ENCODE data around the gene LRCOL1.

LRCOL1 gene

GRCh38 chr12:132658149-132658894 is 47.9 kb upstream of the LRCOL1 start (continued):
- TF ChIP-seq ZNF701 (tag by site-specific recombination; IDR thresholded peaks at IDR 0.05) = no peak
- TF ChIP-seq ZNF549 (tag by site-specific recombination; IDR thresholded peaks at IDR 0.05) = no peak

- peaks cover 70 to 98% of the 10 kb centered on the region in 2 experiments for H3K36me3 ChIP-seq (ENCODE audit: control insufficient read depth in 2 of 2, insufficient read depth in 1 of 2, low read length in 2 of 2)
- no peak overlapping the region for H3K4me3 ChIP-seq (ENCODE audit: low read depth, low read length)
- POLR2A ChIA-PET = no interaction called here
- H3K9me3 ChIP-seq (ENCODE audit: control insufficient read depth, insufficient read depth, low read depth, low read length) = no peaks in the 10 kb centered on the region
- TF ChIP-seq ZNF561 (tag by site-specific recombination; IDR thresholded peaks at IDR 0.05; ENCODE audit: borderline replicate concordance) (no peak), PRDM1 (tag by site-specific recombination; IDR thresholded peaks at IDR 0.05) (no peak), MZF1 (tag by site-specific recombination; IDR thresholded peaks at IDR 0.05; ENCODE audit: borderline replicate concordance) (no peak), ZNF580 (tag by site-specific recombination; IDR thresholded peaks at IDR 0.05) (no peak), SCRT1 (tag by site-specific recombination; IDR thresholded peaks at IDR 0.05; ENCODE audit: borderline replicate concordance) (no peak)
- CTCF ChIA-PET = interaction anchor here (0.6 to 1.6 kb wide), 2 partner anchors 18 to 93 kb away, joined by 5 to 9 read pairs; no protein-coding TSS in a partner anchor
- H3K27ac ChIP-seq (ENCODE audit: extremely low read depth, low read depth, low read length) = no peak overlapping the region
- H3K4me1 ChIP-seq (ENCODE audit: control insufficient read depth, insufficient read depth, low read length) = no peaks in the 10 kb centered on the region
These were observed 46.8 kb upstream of the LRCOL1 start for GRCh38 chr12:132657004-132657727.

- peaks cover 61 to 98% of the 10 kb centered on the region in 2 experiments for H3K36me3 ChIP-seq (ENCODE audit: control insufficient read depth in 2 of 2, insufficient read depth in 1 of 2, low read length in 2 of 2)
- no peak overlapping the region for H3K4me3 ChIP-seq (ENCODE audit: low read depth, low read length)
- ChIA-PET CTCF (interaction anchor here (0.7 to 1.4 kb wide), 3 partner anchors 16 to 500 kb away, joined by 3 to 6 read pairs (median 3); no protein-coding TSS in a partner anchor), POLR2A (interaction anchor here (0.6 kb wide), 1 partner anchor 478 kb away, joined by 4 read pairs; no protein-coding TSS in a partner anchor)
- no peaks in the 10 kb centered on the region for H3K9me3 ChIP-seq (ENCODE audit: control insufficient read depth, insufficient read depth, low read depth, low read length)
- H3K27ac ChIP-seq (ENCODE audit: extremely low read depth, low read depth, low read length) = no peak overlapping the region
- no peaks in the 10 kb centered on the region for H3K4me1 ChIP-seq (ENCODE audit: control insufficient read depth, insufficient read depth, low read length)
- TF ChIP-seq MYNN (tag by site-specific recombination; IDR thresholded peaks at IDR 0.05; ENCODE audit: borderline replicate concordance) = no peak
- TF ChIP-seq ZNF423 (tag by site-specific recombination; IDR thresholded peaks at IDR 0.05) = no peak
- TF ChIP-seq ZFHX2 (tag by site-specific recombination; conservative IDR thresholded peaks at IDR 0.05) = no peak
- no peak for TF ChIP-seq ZNF660 (tag by site-specific recombination; IDR thresholded peaks at IDR 0.05)
- TF ChIP-seq ZSCAN4 (tag by site-specific recombination; IDR thresholded peaks at IDR 0.05) = no peak
- no peak for TF ChIP-seq ZNF48 (tag by site-specific recombination; IDR thresholded peaks at IDR 0.05)
- TF ChIP-seq ZNF510 (tag by site-specific recombination; IDR thresholded peaks at IDR 0.05; ENCODE audit: insufficient replicate concordance) = no peak
- no peak for TF ChIP-seq ZNF175 (tag by site-specific recombination; IDR thresholded peaks at IDR 0.05)
- no peak for TF ChIP-seq ZNF558 (tag by site-specific recombination; IDR thresholded peaks at IDR 0.05)
- TF ChIP-seq ZNF350 (tag by site-specific recombination; IDR thresholded peaks at IDR 0.05) = no peak
- TF ChIP-seq INSM2 (tag by site-specific recombination; IDR thresholded peaks at IDR 0.05) = no peak
- no peak for TF ChIP-seq KLF17 (tag by site-specific recombination; IDR thresholded peaks at IDR 0.05)
- TF ChIP-seq ZNF121 (tag by site-specific recombination; IDR thresholded peaks at IDR 0.05) = no peak
These were observed 43.3 kb upstream of the LRCOL1 start for GRCh38 chr12:132653567-132654290.
